G401 (cell line): ENCODE data around the gene MGAT3. TPM values are rescaled to one million over a fixed set of nuclear protein-coding genes. Genes with fewer than 3 reads are reported as not detected.
"Not testable (repeated sequence)": the region's sequence is repeated elsewhere in the genome, so short reads cannot be mapped to it uniquely, and the experiment has no call there.

ENCODE experiments used
- DNase-seq: peaks from one replicate; pipeline ENCODE4 v3.0.0-alpha.2; 2015; ENCODE audit warnings: low spot score
- in situ Hi-C: cut with HindIII; loops from 2 replicates; pipeline ENCODE4 v1.10.0; 2016; ENCODE audit warnings: low sequenced_read_pairs, mixed read lengths
- total RNA-seq: library from RNA; depleted of rRNA; stranded (reverse); fragments of >200 nt; shearing (Covaris generic); gene quantifications from 2 replicates; pipeline ENCODE4 v1.2.3, GENCODE V29; 2014; rRNA removed

MGAT3 gene
- 13.8 and 18.6 TPM in 2 replicates for total RNA-seq

DNA sequence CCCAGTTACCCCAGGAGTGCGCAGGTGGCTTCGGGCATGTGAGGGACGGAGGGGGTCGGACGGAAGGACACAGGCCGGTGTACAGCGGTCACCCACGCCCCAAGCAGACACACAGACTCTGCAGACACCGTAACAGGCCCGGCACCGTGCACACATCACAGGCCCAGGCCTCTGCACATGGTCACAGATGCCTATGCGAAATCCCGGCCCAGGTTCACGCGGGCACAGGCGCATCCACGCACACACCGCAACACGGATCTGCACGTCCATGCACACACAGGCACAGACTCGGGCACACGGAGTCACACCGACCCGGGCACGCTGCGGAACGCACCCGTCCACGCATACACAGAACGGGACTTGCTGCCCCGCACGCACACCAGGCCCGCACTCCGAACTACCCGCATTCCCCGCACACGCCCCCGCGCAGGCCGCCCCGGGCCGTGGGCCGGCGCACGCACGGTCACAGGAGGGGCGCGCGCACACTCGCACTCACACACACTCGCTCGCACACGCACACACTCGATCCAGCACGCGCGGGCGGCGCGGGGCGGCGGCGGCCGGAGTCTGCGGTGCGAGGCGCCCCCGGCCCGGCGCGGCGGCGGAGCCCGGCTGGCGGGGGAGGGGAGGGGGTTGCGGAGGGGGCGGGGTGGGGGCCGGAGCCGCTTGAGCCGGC lies at the start of gene MGAT3:
MGAT3 (plus strand) TSS at position 491 of the 676 bp plus-strand sequence. CDS start 30,336 bp downstream, outside the sequence.
- in situ Hi-C loops, result no loop called here
- DNase-seq, result peak; percentile 34

- in situ Hi-C loops, result loop anchor here (10.0 kb wide), 1 partner anchor 53 kb away; no protein-coding TSS in a partner anchor
- DNase-seq, result no peak
Observed at GRCh38 chr22:39408173-39408572, 48.6 kb upstream of the MGAT3 start.

DNA sequence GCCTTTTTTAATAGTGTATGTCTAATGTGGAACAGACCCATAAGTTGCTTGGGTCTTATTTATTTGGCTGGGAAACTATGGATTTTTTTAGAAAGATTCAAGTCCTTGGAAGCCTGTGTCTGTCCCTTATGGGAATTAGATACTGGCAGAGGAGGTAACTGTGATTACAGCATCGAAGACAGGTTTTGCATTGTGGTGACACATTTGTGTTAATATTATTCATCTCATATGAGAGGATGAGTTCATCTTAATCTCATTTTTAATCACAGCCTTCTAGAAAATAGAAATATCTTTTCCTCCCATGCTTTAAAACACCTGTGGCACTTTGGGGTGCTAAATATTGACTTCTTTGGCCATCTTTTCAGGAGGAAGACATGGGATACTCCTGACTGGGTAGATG lies 48.0 kb upstream of the MGAT3 start:
- in situ Hi-C loops, result loop anchor here (10.0 kb wide), 1 partner anchor 54 kb away; no protein-coding TSS in a partner anchor
- DNase-seq, result no peak

DNA sequence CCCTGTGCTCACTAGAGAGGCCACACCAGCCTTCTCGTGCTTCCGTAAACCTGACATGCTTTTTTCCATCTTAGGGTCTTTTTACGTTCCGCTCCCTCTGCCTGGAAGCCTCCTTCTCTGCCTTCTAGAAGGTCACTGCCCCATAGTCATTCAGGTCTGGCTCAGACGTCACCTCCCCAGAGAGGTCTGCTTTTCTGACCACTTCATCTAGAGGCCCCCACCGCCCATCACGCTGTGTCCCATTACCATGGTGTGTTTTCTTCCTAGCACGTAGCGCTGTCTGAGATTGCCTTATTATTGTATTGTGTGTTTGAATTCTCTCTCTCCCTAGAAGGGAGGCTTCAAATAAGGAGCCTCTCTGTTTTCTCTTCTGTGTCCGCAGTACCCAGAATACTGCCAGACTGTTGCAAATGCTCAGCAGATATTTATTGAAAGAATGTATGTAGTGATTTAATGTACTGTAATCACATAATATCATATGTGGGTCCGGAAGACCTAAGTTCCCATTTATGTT lies 47.2 kb upstream of the MGAT3 start:
- DNase-seq, result no peak
- in situ Hi-C loops, result loop anchor here (10.0 kb wide), 1 partner anchor 55 kb away; no protein-coding TSS in a partner anchor

- in situ Hi-C loops, result no loop called here
- DNase-seq, result no peak
Observed at GRCh38 chr22:39410264-39410663, 46.5 kb upstream of the MGAT3 start.

GRCh38 chr22:39411828-39412365 lies 44.9 kb upstream of the MGAT3 start:
- in situ Hi-C loops, DNase-seq: not testable (repeated sequence)

DNA sequence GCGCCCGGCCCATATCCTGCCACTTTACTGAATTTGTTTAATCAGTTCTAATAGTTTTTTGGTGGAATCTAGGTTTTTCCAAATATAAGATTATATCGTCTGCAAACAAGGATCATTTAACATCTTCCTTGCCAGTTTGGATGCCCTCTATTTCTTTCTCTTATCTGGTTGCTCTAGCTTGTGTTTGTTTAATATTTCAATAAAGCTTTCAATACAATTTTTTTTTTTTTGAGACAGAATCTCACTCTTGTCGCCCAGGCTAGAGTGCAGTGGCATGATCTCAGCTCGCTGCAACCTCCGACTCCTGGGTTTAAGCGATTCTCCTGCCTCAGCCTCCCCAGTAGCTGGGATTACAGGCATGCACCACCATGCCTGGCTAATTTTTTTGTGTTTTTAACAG lies 43.6 kb upstream of the MGAT3 start:
- DNase-seq, in situ Hi-C loops: not testable (repeated sequence)

GRCh38 chr22:39414377-39414776 lies 42.4 kb upstream of the MGAT3 start:
- in situ Hi-C loops, result no loop called here
- DNase-seq, result no peak

DNA sequence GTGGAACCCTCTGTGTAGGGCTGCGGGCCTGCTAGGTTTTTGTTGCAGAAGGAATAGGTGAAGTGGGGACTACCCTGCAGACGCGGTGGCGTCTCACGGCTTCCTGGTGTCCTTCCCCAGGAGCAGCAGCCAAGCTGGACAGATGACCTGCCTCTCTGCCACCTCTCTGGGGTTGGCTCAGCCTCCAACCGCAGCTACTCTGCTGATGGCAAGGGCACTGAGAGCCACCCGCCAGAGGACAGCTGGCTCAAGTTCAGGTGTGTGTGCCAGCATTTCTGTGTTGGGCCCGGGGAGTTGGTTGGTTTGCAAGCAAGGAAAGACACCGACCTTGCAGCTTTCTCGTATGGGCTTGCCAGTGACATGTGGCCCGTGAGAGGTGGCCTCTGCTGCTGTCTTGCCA lies 41.9 kb upstream of the MGAT3 start:
- peak; percentile 89 for DNase-seq
- in situ Hi-C loops, result no loop called here

- in situ Hi-C loops, result no loop called here
Observed at GRCh38 chr22:39415506-39415905, 41.3 kb upstream of the MGAT3 start.

DNA sequence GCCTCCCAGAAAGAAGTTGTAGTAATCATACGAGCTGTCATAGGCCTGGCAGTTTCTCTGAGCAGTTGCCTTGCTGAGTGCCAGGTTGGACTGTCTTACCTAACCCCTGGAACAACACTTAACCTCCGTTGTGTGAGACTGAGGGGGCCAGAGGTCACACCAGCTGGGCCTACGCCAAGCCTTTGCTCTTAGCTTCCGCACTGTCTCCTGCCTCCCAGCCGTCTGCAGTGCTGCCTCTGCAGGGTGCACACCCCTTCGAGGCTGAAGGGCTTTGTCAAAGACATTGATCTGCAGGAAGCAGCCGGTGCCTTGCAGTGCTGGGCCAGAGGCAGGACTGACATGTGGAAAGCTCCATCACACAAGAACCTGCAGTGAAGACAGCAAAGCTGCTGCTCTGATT lies 40.5 kb upstream of the MGAT3 start:
- no peak for DNase-seq
- in situ Hi-C loops, result no loop called here

More at GRCh38 chr22:39415506-39415905, 41.3 kb upstream of the MGAT3 start:
- DNase-seq, result no peak

DNA sequence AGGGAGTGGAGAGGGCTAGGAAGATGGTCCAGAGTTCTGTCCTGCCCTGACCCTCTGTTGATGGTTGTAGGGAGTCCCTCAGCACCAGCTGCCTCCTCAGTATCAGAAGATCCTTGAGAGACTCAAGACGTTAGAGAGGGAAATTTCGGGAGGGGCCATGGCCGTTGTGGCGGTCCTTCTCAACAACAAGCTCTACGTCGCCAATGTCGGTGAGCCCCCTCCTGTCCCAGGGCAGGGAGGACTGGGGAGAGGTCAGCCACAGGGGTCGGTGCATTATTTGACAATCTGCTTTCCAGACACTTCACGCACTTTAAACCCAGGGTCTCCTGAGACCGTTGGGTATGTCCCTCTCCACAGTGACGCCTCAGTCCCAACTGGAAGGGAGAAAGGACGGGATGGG lies 39.2 kb upstream of the MGAT3 start:
- no peak for DNase-seq
- in situ Hi-C loops, result no loop called here

DNA sequence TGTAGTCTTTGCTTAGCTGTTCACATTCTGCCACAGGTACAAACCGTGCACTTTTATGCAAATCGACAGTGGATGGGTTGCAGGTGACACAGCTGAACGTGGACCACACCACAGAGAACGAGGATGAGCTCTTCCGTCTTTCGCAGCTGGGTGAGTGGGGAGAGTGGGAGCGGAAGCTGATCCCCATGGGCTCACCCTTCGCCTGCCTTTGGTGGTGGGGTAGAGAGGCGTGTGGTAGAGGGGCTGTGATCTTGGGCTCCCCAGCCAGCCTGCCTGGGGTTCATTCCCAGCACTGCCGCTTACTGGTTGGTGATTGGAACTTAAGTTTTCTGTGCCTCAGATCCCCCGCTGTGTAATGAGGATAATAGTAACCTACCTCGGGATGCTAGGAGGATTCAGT lies 38.1 kb upstream of the MGAT3 start:
- in situ Hi-C loops, result no loop called here
- DNase-seq, result no peak

GRCh38 chr22:39419096-39419495 lies 37.7 kb upstream of the MGAT3 start:
- no peak for DNase-seq

DNA sequence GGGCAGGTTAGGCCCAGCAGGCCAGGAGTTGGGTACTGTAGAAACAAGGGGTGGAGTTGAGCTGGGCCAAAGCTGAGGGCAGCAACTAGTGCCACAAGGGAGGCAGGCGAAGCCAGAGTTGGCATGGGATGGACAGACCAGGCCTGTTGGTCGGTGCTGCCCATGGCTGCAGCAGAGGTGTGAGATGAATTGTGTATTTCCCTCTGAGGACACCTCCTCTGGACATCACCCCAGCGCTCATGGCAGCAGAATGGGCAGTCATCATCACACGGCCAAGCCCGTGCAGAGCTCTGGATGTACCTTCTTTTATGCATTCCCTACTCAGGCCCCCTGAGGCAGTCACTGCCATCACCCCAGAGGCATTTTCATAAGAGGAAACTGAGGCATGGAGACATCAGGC lies 36.9 kb upstream of the MGAT3 start:
- DNase-seq, result no peak
- in situ Hi-C loops, result no loop called here

More at GRCh38 chr22:39419096-39419495, 37.7 kb upstream of the MGAT3 start:
- in situ Hi-C loops, result no loop called here

- in situ Hi-C loops, result no loop called here
- DNase-seq, result no peak
Observed at GRCh38 chr22:39421691-39422090, 35.1 kb upstream of the MGAT3 start.

- in situ Hi-C loops, result no loop called here
- no peak for DNase-seq
Observed at GRCh38 chr22:39422101-39422500, 34.7 kb upstream of the MGAT3 start.

DNA sequence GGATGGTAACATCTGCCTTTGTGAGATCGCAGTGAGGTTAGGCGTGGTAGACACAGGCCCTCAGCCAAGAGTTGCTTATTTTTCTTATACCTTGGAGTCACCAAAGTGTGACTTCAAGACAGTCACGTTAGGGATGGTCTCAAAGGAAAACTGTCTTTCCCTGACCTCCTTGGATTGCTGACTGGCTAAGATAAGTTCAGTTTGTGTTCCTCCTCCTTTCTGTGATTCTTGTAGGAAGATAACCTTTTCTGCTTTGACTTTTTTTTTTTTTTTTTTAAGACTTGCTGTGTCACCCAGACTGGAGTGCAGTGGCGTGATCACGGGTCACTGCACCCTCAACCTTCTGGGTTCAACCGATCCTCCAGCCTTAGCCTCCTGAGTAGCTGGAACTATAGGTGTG lies 34.1 kb upstream of the MGAT3 start:
- in situ Hi-C loops, result no loop called here
- no peak for DNase-seq

GRCh38 chr22:39423976-39424375 lies 32.8 kb upstream of the MGAT3 start:
- in situ Hi-C loops, result no loop called here
- no peak for DNase-seq

- in situ Hi-C loops, result no loop called here
- no peak for DNase-seq
Observed at GRCh38 chr22:39426380-39427043, 30.3 kb upstream of the MGAT3 start.
